Activated CD8-positive, alpha-beta memory T cell treated with anti-CD3 and anti-CD28 coated beads for 48 hours (primary cell): ENCODE data around the gene ITGA5.

ENCODE experiments used
- DNase-seq, 3 experiments: peaks; one replicate each; pipeline ENCODE4 v3.0.0-alpha.2; 2020; ENCODE audit warnings: low read depth in 2 of 3, low spot score in 2 of 3

The ITGA5 gene

GRCh38 chr12:54372113-54372806 lies 46.8 kb downstream of the ITGA5 start:
- DNase-seq = no peak

- DNase-seq = no peak
These were observed 47.5 kb downstream of the ITGA5 start for GRCh38 chr12:54371328-54372112.

GRCh38 chr12:54370171-54370730 lies 48.8 kb downstream of the ITGA5 start:
- no peak for DNase-seq

- DNase-seq = no peak
These were observed 49.4 kb downstream of the ITGA5 start for GRCh38 chr12:54369597-54370131.

- peak; percentile 65 to 90 (median 85) for DNase-seq
These were observed 50.1 kb downstream of the ITGA5 start for GRCh38 chr12:54368709-54369596.

- DNase-seq = no peak
These were observed 50.9 kb downstream of the ITGA5 start for GRCh38 chr12:54368025-54368708.

GRCh38 chr12:54364413-54364812 lies 54.7 kb downstream of the ITGA5 start, which contains the start of gene GPR84:
Gene GPR84, minus strand, starts transcription at chr12:54364486. Its CDS starts 635 bp downstream, at chr12:54363851.
- DNase-seq = no peak

- no peak for DNase-seq
These were observed 55.4 kb downstream of the ITGA5 start for GRCh38 chr12:54363618-54364017.

GRCh38 chr12:54363047-54363446 lies 56.0 kb downstream of the ITGA5 start:
- no peak for DNase-seq

- no peak for DNase-seq
These were observed 58.2 kb downstream of the ITGA5 start for GRCh38 chr12:54360717-54361456.

GRCh38 chr12:54359762-54360351 lies 59.2 kb downstream of the ITGA5 start:
- no peak for DNase-seq

GRCh38 chr12:54358945-54359761 lies 59.9 kb downstream of the ITGA5 start:
- peak; percentile 49 to 80 (median 73) for DNase-seq

- DNase-seq = no peak
These were observed 60.7 kb downstream of the ITGA5 start for GRCh38 chr12:54358191-54358944.

GRCh38 chr12:54357506-54358190 lies 61.4 kb downstream of the ITGA5 start:
- DNase-seq = no peak

GRCh38 chr12:54356951-54357356 lies 62.1 kb downstream of the ITGA5 start:
- no peak for DNase-seq

GRCh38 chr12:54356228-54356627 lies 62.8 kb downstream of the ITGA5 start:
- no peak for DNase-seq
